HFFc6 (cell line): ENCODE results near the gene ENDOV. TPM values are rescaled to one million over a fixed set of nuclear protein-coding genes. Genes with fewer than 3 reads are reported as not detected.

Experiments
- DNase-seq: peaks from one replicate; pipeline ENCODE4 v3.0.0-alpha.2; 2018
- H3K27ac Mint-ChIP-seq: 2 replicates; pipeline ENCODE4 v1.8.0; 2020; ENCODE audit warnings: mild to moderate bottlenecking, mixed read lengths
- H3K27me3 Mint-ChIP-seq: 2 replicates; pipeline ENCODE4 v1.8.0; 2021; ENCODE audit warnings: mild to moderate bottlenecking, moderate library complexity, mixed read lengths; ENCODE audit not compliant: insufficient read depth
- H3K36me3 Mint-ChIP-seq: 2 replicates; pipeline ENCODE4 v1.8.0; 2021; ENCODE audit warnings: low read depth, mixed read lengths
- H3K4me1 Mint-ChIP-seq: 2 replicates; pipeline ENCODE4 v1.8.0; 2020; ENCODE audit warnings: low read depth, mixed read lengths
- H3K4me3 Mint-ChIP-seq: 2 replicates; pipeline ENCODE4 v1.8.0; 2020; ENCODE audit warnings: mild to moderate bottlenecking, moderate library complexity, mixed read lengths
- H3K9me3 Mint-ChIP-seq: 2 replicates; pipeline ENCODE4 v1.8.0; 2020; ENCODE audit warnings: mild to moderate bottlenecking, mixed read lengths
- CTCF ChIP-seq: fragments of 200-600 bp; sonication (generic); IDR thresholded peaks from 2 replicates; pipeline ENCODE4 v1.5.0; 2021; ENCODE audit warnings: antibody characterized with exemption, mild to moderate bottlenecking
- total RNA-seq, 6 experiments: library from RNA; stranded (reverse); fragmentation: NEBNext Ultra II Directional; extraction: Animal tissue kit (Norgen Biotek cat#: 25700); gene quantifications; 2 replicates in 1 of 6; 3 replicates in 5 of 6; pipeline ENCODE4 v1.2.3, GENCODE V29; 2021

ENDOV gene
- total RNA-seq, 6 experiments from 2014 or later: 11.7 to 17.3 (median 13.7) TPM

- Mint-ChIP-seq H3K4me1 (peaks cover 5% of the 10 kb centered on the region), H3K27me3 (peaks cover 80% of the 10 kb centered on the region)
These were observed 54.7 kb downstream of the ENDOV start for GRCh38 chr17:80469667-80470066.

GRCh38 chr17:80470603-80471002, 55.6 kb downstream of the ENDOV start:
- Mint-ChIP-seq H3K4me3 (no peak overlapping the region), H3K27ac (no peak overlapping the region), H3K4me1 (peaks cover 12% of the 10 kb centered on the region)

More at GRCh38 chr17:80469667-80470066, 54.7 kb downstream of the ENDOV start:
- no peaks in the 10 kb centered on the region for H3K36me3 Mint-ChIP-seq
- DNase-seq: no peak
- no peak for TF ChIP-seq CTCF
- no peaks in the 10 kb centered on the region for H3K9me3 Mint-ChIP-seq
- H3K27ac Mint-ChIP-seq: no peak overlapping the region
- H3K4me3 Mint-ChIP-seq: no peak overlapping the region

GRCh38 chr17:80471922-80472321, 57.0 kb downstream of the ENDOV start:
- no peak for DNase-seq
- Mint-ChIP-seq H3K4me3 (no peak overlapping the region), H3K27ac (no peak overlapping the region), H3K4me1 (peaks cover 12% of the 10 kb centered on the region), H3K36me3 (no peaks in the 10 kb centered on the region), H3K9me3 (no peaks in the 10 kb centered on the region), H3K27me3 (peaks cover 69% of the 10 kb centered on the region)
- TF ChIP-seq CTCF: no peak

More at GRCh38 chr17:80470603-80471002, 55.6 kb downstream of the ENDOV start:
- no peaks in the 10 kb centered on the region for H3K9me3 Mint-ChIP-seq
- H3K36me3 Mint-ChIP-seq: no peaks in the 10 kb centered on the region
- no peak for DNase-seq
- no peak for TF ChIP-seq CTCF
- H3K27me3 Mint-ChIP-seq: peaks cover 79% of the 10 kb centered on the region

- TF ChIP-seq CTCF: no peak
- peaks cover 12% of the 10 kb centered on the region for H3K4me1 Mint-ChIP-seq
- DNase-seq: no peak
- no peak overlapping the region for H3K4me3 Mint-ChIP-seq
- no peak overlapping the region for H3K27ac Mint-ChIP-seq
- H3K9me3 Mint-ChIP-seq: no peaks in the 10 kb centered on the region
- H3K27me3 Mint-ChIP-seq: peaks cover 59% of the 10 kb centered on the region
- no peaks in the 10 kb centered on the region for H3K36me3 Mint-ChIP-seq
These were observed 58.0 kb downstream of the ENDOV start for GRCh38 chr17:80472996-80473395.

- Mint-ChIP-seq H3K36me3 (no peaks in the 10 kb centered on the region), H3K9me3 (no peaks in the 10 kb centered on the region), H3K4me1 (peaks cover 12% of the 10 kb centered on the region), H3K27ac (no peak overlapping the region), H3K27me3 (peaks cover 56% of the 10 kb centered on the region), H3K4me3 (no peak overlapping the region)
- no peak for TF ChIP-seq CTCF
- DNase-seq: no peak
These were observed 58.7 kb downstream of the ENDOV start for GRCh38 chr17:80473701-80474100.
